Type B pancreatic cell (in vitro differentiated cells): ENCODE measurements around the gene ACAP2. TPM values are rescaled to one million over a fixed set of nuclear protein-coding genes. Genes with fewer than 3 reads are reported as not detected.

Source experiments
- DNase-seq: peaks from one replicate; pipeline ENCODE4 v3.0.0; 2021; ENCODE audit warnings: mixed read lengths; ENCODE audit not compliant: unreplicated experiment; ENCODE audit errors: extremely low spot score
- H3K27ac Mint-ChIP-seq: 2 replicates; pipeline ENCODE4 v1.8.0; 2021; ENCODE audit warnings: mild to moderate bottlenecking, mixed read lengths
- H3K27me3 Mint-ChIP-seq: 2 replicates; pipeline ENCODE4 v1.8.0; 2021; ENCODE audit warnings: mixed read lengths
- H3K36me3 Mint-ChIP-seq: 2 replicates; pipeline ENCODE4 v1.8.0; 2021; ENCODE audit warnings: mixed read lengths
- H3K4me1 Mint-ChIP-seq: one replicate; pipeline ENCODE4 v1.8.0; 2021; ENCODE audit warnings: mixed read lengths; ENCODE audit not compliant: unreplicated experiment
- H3K4me3 Mint-ChIP-seq: 2 replicates; pipeline ENCODE4 v1.8.0; 2021; ENCODE audit warnings: mild to moderate bottlenecking, mixed read lengths
- H3K9me3 Mint-ChIP-seq: 2 replicates; pipeline ENCODE4 v1.8.0; 2021; ENCODE audit warnings: mixed read lengths
- total RNA-seq: library from RNA; stranded (reverse); gene quantifications from 2 replicates; pipeline ENCODE4 v1.2.1, GENCODE V29; 2021; ENCODE audit warnings: low replicate concordance
- TF ChIP-seq, protein P1 (sequence below): fragments of 200-600 bp; sonication (generic); conservative IDR thresholded peaks from 2 replicates; pipeline ENCODE4 v1.5.0; 2021; ENCODE audit warnings: antibody characterized with exemption, mild to moderate bottlenecking

ACAP2 gene
- total RNA-seq, 1 donor from 2014 or later: 36.6 TPM

DNA sequence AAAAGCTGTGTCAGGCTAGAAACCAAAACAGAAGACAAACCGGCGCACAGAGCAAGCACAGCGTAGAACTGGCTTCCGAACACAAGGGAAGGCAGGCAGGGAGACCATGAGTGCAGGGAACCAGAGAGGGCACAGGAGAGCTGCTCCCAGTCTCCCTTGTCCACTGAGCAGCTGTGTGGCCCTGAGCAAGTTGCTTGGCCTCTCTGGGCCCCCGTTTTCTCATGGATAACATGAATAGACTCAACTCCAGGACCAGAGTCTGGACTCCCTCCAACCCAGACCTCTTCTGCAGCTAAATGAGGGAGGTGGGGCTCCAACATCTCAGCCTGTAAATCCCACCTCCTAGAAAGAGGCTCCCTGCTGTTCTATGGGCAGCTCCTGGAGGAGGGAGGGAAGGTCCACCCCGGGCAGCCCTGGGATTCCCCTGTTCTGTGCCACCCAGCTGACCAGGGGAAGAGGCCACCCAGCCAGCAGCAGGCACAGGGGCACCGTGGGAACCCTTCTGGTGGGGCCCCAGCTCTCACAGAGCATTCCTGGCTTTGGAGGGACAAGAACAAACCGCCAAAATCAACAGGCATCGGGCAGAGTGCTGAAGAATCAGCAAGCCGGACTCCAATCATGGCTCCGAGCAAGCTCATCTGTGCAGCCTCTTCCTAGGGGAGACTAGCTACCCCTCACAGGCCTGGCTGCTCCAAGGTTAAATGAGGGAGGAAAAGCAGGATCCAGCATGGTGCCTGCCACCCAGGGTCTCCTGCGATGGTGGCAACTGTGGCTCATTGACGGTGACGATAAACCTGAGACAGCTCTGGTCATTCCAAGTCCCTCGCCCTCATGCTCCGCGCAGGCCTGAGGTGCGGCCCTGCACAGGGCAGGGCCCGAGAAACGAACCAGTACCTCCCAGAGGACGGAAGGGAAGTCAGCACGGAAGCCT, 187.0 kb downstream of the ACAP2 start:
- no peak for DNase-seq
- Mint-ChIP-seq H3K27ac (no peak overlapping the region), H3K4me3 (no peak overlapping the region), H3K27me3 (no peaks in the 10 kb centered on the region), H3K36me3 (no peaks in the 10 kb centered on the region), H3K9me3 (no peaks in the 10 kb centered on the region), H3K4me1 (peaks cover 50% of the 10 kb centered on the region)
- TF ChIP-seq, protein P1, sequence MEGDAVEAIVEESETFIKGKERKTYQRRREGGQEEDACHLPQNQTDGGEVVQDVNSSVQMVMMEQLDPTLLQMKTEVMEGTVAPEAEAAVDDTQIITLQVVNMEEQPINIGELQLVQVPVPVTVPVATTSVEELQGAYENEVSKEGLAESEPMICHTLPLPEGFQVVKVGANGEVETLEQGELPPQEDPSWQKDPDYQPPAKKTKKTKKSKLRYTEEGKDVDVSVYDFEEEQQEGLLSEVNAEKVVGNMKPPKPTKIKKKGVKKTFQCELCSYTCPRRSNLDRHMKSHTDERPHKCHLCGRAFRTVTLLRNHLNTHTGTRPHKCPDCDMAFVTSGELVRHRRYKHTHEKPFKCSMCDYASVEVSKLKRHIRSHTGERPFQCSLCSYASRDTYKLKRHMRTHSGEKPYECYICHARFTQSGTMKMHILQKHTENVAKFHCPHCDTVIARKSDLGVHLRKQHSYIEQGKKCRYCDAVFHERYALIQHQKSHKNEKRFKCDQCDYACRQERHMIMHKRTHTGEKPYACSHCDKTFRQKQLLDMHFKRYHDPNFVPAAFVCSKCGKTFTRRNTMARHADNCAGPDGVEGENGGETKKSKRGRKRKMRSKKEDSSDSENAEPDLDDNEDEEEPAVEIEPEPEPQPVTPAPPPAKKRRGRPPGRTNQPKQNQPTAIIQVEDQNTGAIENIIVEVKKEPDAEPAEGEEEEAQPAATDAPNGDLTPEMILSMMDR: no peak

DNA sequence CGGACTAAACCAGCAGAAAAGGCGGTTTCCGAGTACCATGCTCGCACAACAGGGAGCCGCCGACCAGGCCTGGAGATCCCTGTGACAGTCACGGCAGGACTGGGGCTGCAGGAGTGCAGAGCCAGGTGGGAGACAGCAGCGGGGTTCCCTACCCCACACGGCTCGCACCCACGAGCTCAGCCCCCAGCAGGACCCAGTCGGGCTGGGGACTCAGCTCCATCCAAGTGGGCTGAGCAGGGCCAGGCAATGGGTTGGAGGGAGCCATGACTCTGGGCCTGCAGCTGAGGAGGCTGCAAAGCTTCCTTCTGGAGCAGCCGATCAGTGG, 187.7 kb downstream of the ACAP2 start:
- Mint-ChIP-seq H3K27me3 (no peaks in the 10 kb centered on the region), H3K27ac (no peak overlapping the region), H3K9me3 (no peaks in the 10 kb centered on the region), H3K4me3 (no peak overlapping the region), H3K4me1 (peaks cover 52% of the 10 kb centered on the region), H3K36me3 (peaks cover 3% of the 10 kb centered on the region)
- TF ChIP-seq, protein P1: no peak
- no peak for DNase-seq

DNA sequence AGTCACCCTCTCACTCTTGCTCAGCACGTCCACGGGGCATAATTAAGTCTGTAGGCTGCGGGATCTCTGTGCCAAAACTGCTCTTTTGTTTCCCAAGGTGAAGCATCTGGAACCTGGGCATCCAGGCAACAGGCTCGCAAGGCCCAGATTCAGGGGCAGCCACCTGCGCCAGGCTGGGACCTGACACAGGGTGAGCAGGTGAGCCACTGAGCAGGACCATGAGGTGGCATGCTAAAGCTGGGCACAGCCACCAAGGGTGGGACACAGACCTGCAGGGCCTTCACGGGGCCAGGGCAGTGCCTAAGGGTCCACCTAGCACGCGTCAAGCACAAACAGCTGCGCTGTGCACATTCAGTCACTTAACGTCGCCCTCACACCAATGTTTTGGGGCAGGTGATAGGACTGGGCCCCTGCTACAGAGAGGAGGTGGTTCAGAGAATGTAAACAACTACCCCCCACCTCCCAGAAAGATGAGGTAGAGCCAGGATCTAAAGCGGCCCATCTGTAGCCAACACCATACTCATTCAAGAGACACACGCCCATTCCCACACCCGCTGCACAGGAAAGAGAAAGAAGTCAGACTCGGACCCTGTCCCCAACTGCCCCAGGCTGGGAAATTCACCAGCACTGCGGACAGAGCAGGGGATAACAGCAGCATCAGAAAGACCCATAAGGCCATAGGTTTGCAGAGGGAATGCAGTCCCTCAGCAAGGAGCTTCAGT, 188.2 kb downstream of the ACAP2 start:
- DNase-seq: no peak
- Mint-ChIP-seq H3K4me3 (no peak overlapping the region), H3K4me1 (peaks cover 52% of the 10 kb centered on the region), H3K27me3 (no peaks in the 10 kb centered on the region), H3K9me3 (no peaks in the 10 kb centered on the region), H3K36me3 (peaks cover 3% of the 10 kb centered on the region), H3K27ac (no peak overlapping the region)
- TF ChIP-seq, protein P1: no peak

DNA sequence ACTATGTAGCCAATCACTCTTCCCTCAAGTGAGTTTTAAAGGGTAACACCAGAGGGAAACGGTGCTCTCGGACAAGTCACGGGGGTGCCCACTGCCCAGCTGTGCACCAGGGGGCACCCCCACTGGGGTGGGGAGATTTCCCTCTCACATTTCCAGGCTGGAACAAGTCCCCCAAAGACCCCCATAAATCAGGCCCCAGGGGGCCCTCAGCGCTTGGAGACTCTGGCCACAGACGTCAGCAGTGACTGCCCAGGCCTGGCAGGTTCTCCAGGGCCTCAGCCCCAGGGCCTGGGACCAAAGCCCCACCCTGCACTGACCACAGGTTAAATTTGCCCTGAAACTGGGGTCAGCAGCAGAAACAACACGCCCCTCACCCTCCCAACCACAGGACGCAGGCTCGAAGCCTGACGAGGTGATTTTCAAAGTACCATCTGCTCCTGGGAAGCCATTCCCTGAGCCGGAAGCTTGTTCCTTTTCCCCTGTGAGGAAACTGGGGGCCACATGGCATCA, 188.8 kb downstream of the ACAP2 start:
- no peak for DNase-seq
- peaks cover 56% of the 10 kb centered on the region for H3K4me1 Mint-ChIP-seq

DNA sequence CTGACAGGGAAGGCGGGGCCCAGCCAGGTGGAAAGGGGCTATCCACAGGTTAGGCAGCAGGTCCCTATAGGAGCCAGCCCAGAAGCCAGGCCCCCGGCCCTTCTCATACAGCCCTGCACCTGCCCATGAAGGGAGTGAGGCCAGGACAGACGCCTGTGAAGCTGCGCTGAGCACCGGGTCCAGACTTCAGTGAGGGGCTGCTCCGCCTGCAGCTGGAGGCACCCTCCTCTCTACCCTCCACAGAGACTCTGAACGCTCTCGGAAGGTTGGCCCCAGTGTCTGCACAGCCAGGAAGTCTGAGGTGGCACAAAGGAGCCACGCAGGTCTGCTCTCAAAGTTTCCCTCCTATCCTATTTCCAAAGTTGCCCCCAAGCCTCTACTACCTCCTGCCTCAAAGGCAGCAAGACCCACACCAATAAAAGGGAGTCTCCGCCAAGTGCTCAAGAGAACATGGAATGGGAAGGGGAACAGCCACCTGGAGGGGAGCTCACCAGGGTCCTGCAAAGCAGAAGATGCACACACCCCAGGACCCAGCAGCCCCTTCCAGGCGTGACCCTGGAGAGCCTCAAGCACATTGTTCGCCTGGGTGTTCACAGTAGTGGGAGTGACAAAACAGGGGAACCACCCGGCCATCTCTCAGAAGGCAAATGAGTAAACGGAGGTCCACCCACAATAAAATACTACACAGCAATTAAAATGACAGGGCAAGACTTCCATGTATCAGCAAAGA, 191.3 kb downstream of the ACAP2 start:
- Mint-ChIP-seq H3K27me3 (no peaks in the 10 kb centered on the region), H3K4me3 (no peak overlapping the region), H3K4me1 (peaks cover 54% of the 10 kb centered on the region), H3K9me3 (no peaks in the 10 kb centered on the region), H3K27ac (peak overlapping the region; percentile 46), H3K36me3 (peaks cover 20% of the 10 kb centered on the region)
- DNase-seq: no peak
- TF ChIP-seq, protein P1: no peak

More for the DNA sequence above, 188.8 kb downstream of the ACAP2 start:
- TF ChIP-seq, protein P1: no peak
- Mint-ChIP-seq H3K27ac (peak overlapping the region; percentile 85), H3K4me3 (no peak overlapping the region), H3K36me3 (peaks cover 6% of the 10 kb centered on the region), H3K27me3 (no peaks in the 10 kb centered on the region), H3K9me3 (no peaks in the 10 kb centered on the region)
